ENCODE data around the gene SNAPC4.

Gene SNAPC4

GRCh38 chr9:136376457-136376856 is 23.5 kb downstream of the SNAPC4 start:
- Histone ChIP-seq H2BK120ac (ENCODE audit: low read depth, low read length) (no peak overlapping the region), H3K27ac (replicated peaks; ENCODE audit: low read length) (no peak overlapping the region), H2BK15ac (ENCODE audit: low read length) (no peak overlapping the region), H3K4me2 (ENCODE audit: insufficient read depth, low read length, poor library complexity, severe bottlenecking) (no peak overlapping the region), H2AK5ac (ENCODE audit: low read depth, low read length) (no peak overlapping the region), H4K8ac (ENCODE audit: low read depth, low read length) (peak overlapping the region; percentile 65), H3K9ac (ENCODE audit: low read depth, low read length, poor library complexity) (peak overlapping the region; percentile 21), H3K23ac (ENCODE audit: low read depth, low read length, poor library complexity) (peak overlapping the region; percentile 20), H2BK5ac (ENCODE audit: low read length) (no peak overlapping the region), H2BK12ac (ENCODE audit: low read length) (no peak overlapping the region), H3K14ac (ENCODE audit: low read length) (no peak overlapping the region), H2AFZ (ENCODE audit: low read length) (no peak overlapping the region), H3K4ac (ENCODE audit: low read length) (no peak overlapping the region), H4K91ac (ENCODE audit: low read depth, low read length, poor library complexity) (no peak overlapping the region), H3K9me3 (replicated peaks in 1 of 2; ENCODE audit: control insufficient read depth in 2 of 2, insufficient read depth in 1 of 2, low read depth in 1 of 2, low read length in 2 of 2) (no peaks in the 10 kb centered on the region), H3K79me1 (ENCODE audit: low read depth, low read length) (peaks cover 2% of the 10 kb centered on the region), H3K4me1 (ENCODE audit: control insufficient read depth in 2 of 2, insufficient read depth in 1 of 2, low read depth in 1 of 2, low read length in 2 of 2) (peaks cover 8 to 21% of the 10 kb centered on the region in 2 donors), H3K18ac (ENCODE audit: low read length) (no peak overlapping the region), H3K4me3 (ENCODE audit: low read length in 2 of 2) (no peak overlapping the region), H3K36me3 (replicated peaks in 1 of 2; ENCODE audit: control insufficient read depth in 2 of 2, insufficient read depth in 2 of 2, low read length in 2 of 2) (peaks cover 17 to 56% of the 10 kb centered on the region in 2 donors), H3K27me3 (ENCODE audit: control insufficient read depth in 3 of 3, insufficient read depth in 3 of 3, low read depth in 1 of 3, low read length in 3 of 3) (no peaks in the 10 kb centered on the region)
- DNase-seq (ENCODE audit: low spot score), result no peak
- no CpG with 5 or more reads among the region's 8 CpGs for WGBS, 2 donors (ENCODE audit: extremely low coverage in 2 of 2, insufficient read length in 2 of 2, insufficient replicate concordance in 1 of 2)

- Histone ChIP-seq H4K8ac (ENCODE audit: low read depth, low read length) (no peak overlapping the region), H4K91ac (ENCODE audit: low read depth, low read length, poor library complexity) (no peak overlapping the region), H3K27me3 (ENCODE audit: control insufficient read depth in 3 of 3, insufficient read depth in 3 of 3, low read depth in 1 of 3, low read length in 3 of 3) (no peaks in the 10 kb centered on the region), H3K4me1 (ENCODE audit: control insufficient read depth in 2 of 2, insufficient read depth in 1 of 2, low read depth in 1 of 2, low read length in 2 of 2) (peaks cover 8 to 21% of the 10 kb centered on the region in 2 donors), H2BK15ac (ENCODE audit: low read length) (no peak overlapping the region), H3K36me3 (replicated peaks in 1 of 2; ENCODE audit: control insufficient read depth in 2 of 2, insufficient read depth in 2 of 2, low read length in 2 of 2) (peaks cover 11 to 43% of the 10 kb centered on the region in 2 donors), H3K4ac (ENCODE audit: low read length) (no peak overlapping the region), H3K27ac (replicated peaks; ENCODE audit: low read length) (no peak overlapping the region), H3K4me2 (ENCODE audit: insufficient read depth, low read length, poor library complexity, severe bottlenecking) (no peak overlapping the region), H2AFZ (ENCODE audit: low read length) (no peak overlapping the region), H2BK12ac (ENCODE audit: low read length) (no peak overlapping the region), H3K23ac (ENCODE audit: low read depth, low read length, poor library complexity) (no peak overlapping the region), H3K79me1 (ENCODE audit: low read depth, low read length) (peaks cover 2% of the 10 kb centered on the region), H2AK5ac (ENCODE audit: low read depth, low read length) (no peak overlapping the region), H3K4me3 (ENCODE audit: low read length in 2 of 2) (no peak overlapping the region), H3K14ac (ENCODE audit: low read length) (no peak overlapping the region), H2BK5ac (ENCODE audit: low read length) (peak overlapping the region; percentile 39), H3K9ac (ENCODE audit: low read depth, low read length, poor library complexity) (no peak overlapping the region), H3K9me3 (replicated peaks in 1 of 2; ENCODE audit: control insufficient read depth in 2 of 2, insufficient read depth in 1 of 2, low read depth in 1 of 2, low read length in 2 of 2) (no peaks in the 10 kb centered on the region), H3K18ac (ENCODE audit: low read length) (no peak overlapping the region), H2BK120ac (ENCODE audit: low read depth, low read length) (no peak overlapping the region)
- no peak for DNase-seq (ENCODE audit: low spot score)
- no CpG with 5 or more reads among the region's 12 CpGs for WGBS, 2 donors (ENCODE audit: extremely low coverage in 2 of 2, insufficient read length in 2 of 2, insufficient replicate concordance in 1 of 2)
Measured at GRCh38 chr9:136375096-136375495, 24.9 kb downstream of the SNAPC4 start.

- no peak for DNase-seq (ENCODE audit: low spot score)
- peaks cover 8 to 21% of the 10 kb centered on the region in 2 donors for H3K4me1 ChIP-seq (ENCODE audit: control insufficient read depth in 2 of 2, insufficient read depth in 1 of 2, low read depth in 1 of 2, low read length in 2 of 2)
- H3K4me3 ChIP-seq (ENCODE audit: low read length in 2 of 2), result no peak overlapping the region
- peak overlapping the region; percentile 39 for H2BK5ac ChIP-seq (ENCODE audit: low read length)
- peaks cover 2% of the 10 kb centered on the region for H3K79me1 ChIP-seq (ENCODE audit: low read depth, low read length)
- no peak overlapping the region for H2BK120ac ChIP-seq (ENCODE audit: low read depth, low read length)
- no peak overlapping the region for H3K27ac ChIP-seq (replicated peaks; ENCODE audit: low read length)
- H4K8ac ChIP-seq (ENCODE audit: low read depth, low read length), result peak overlapping the region; percentile 43
- H3K9me3 ChIP-seq (replicated peaks in 1 of 2; ENCODE audit: control insufficient read depth in 2 of 2, insufficient read depth in 1 of 2, low read depth in 1 of 2, low read length in 2 of 2), result no peaks in the 10 kb centered on the region
- H2AK5ac ChIP-seq (ENCODE audit: low read depth, low read length), result no peak overlapping the region
- peak overlapping the region; percentile 22 for H2BK12ac ChIP-seq (ENCODE audit: low read length)
- H3K36me3 ChIP-seq (replicated peaks in 1 of 2; ENCODE audit: control insufficient read depth in 2 of 2, insufficient read depth in 2 of 2, low read length in 2 of 2), result peaks cover 7 to 34% of the 10 kb centered on the region in 2 donors
- no peaks in the 10 kb centered on the region for H3K27me3 ChIP-seq (ENCODE audit: control insufficient read depth in 3 of 3, insufficient read depth in 3 of 3, low read depth in 1 of 3, low read length in 3 of 3)
- H2AFZ ChIP-seq (ENCODE audit: low read length), result no peak overlapping the region
- H3K9ac ChIP-seq (ENCODE audit: low read depth, low read length, poor library complexity), result peak overlapping the region; percentile 38
- no peak overlapping the region for H3K4ac ChIP-seq (ENCODE audit: low read length)
- no peak overlapping the region for H3K14ac ChIP-seq (ENCODE audit: low read length)
- H3K23ac ChIP-seq (ENCODE audit: low read depth, low read length, poor library complexity), result peak overlapping the region; percentile 89
- no CpG with 5 or more reads among the region's 14 CpGs for WGBS, 2 donors (ENCODE audit: extremely low coverage in 2 of 2, insufficient read length in 2 of 2, insufficient replicate concordance in 1 of 2)
- no peak overlapping the region for H3K18ac ChIP-seq (ENCODE audit: low read length)
- H3K4me2 ChIP-seq (ENCODE audit: insufficient read depth, low read length, poor library complexity, severe bottlenecking), result peak overlapping the region; percentile 11
- H4K91ac ChIP-seq (ENCODE audit: low read depth, low read length, poor library complexity), result no peak overlapping the region
- H2BK15ac ChIP-seq (ENCODE audit: low read length), result no peak overlapping the region
Measured at GRCh38 chr9:136374183-136374575, 25.8 kb downstream of the SNAPC4 start.

GRCh38 chr9:136373300-136374182 is 26.4 kb downstream of the SNAPC4 start, which contains the start of gene CARD9:
Gene CARD9, minus strand, starts transcription at chr9:136373669. Its CDS starts 1,591 bp downstream, at chr9:136372078.
- Histone ChIP-seq H3K9ac (ENCODE audit: low read depth, low read length, poor library complexity) (peak within 1 kb of the TSS; percentile 60), H3K4me1 (ENCODE audit: control insufficient read depth in 2 of 2, insufficient read depth in 1 of 2, low read depth in 1 of 2, low read length in 2 of 2) (peaks cover 8 to 21% of the 10 kb centered on the region in 2 donors), H3K4me3 (ENCODE audit: low read length in 2 of 2) (no peak within 1 kb of the TSS), H3K14ac (ENCODE audit: low read length) (peak within 1 kb of the TSS; percentile 71), H2BK5ac (ENCODE audit: low read length) (peak within 1 kb of the TSS; percentile 66), H3K36me3 (replicated peaks in 1 of 2; ENCODE audit: control insufficient read depth in 2 of 2, insufficient read depth in 2 of 2, low read length in 2 of 2) (peaks cover 7 to 29% of the 10 kb centered on the region in 2 donors), H3K27me3 (ENCODE audit: control insufficient read depth in 3 of 3, insufficient read depth in 3 of 3, low read depth in 1 of 3, low read length in 3 of 3) (no peaks in the 10 kb centered on the region), H3K27ac (replicated peaks; ENCODE audit: low read length) (no peak within 1 kb of the TSS), H4K8ac (ENCODE audit: low read depth, low read length) (peak within 1 kb of the TSS; percentile 43), H2BK12ac (ENCODE audit: low read length) (peak within 1 kb of the TSS; percentile 84), H3K4me2 (ENCODE audit: insufficient read depth, low read length, poor library complexity, severe bottlenecking) (peak within 1 kb of the TSS; percentile 11), H2BK120ac (ENCODE audit: low read depth, low read length) (no peak within 1 kb of the TSS), H2BK15ac (ENCODE audit: low read length) (peak within 1 kb of the TSS; percentile 78), H3K18ac (ENCODE audit: low read length) (peak within 1 kb of the TSS; percentile 80), H3K23ac (ENCODE audit: low read depth, low read length, poor library complexity) (peak within 1 kb of the TSS; percentile 93), H3K4ac (ENCODE audit: low read length) (no peak within 1 kb of the TSS), H2AK5ac (ENCODE audit: low read depth, low read length) (peak within 1 kb of the TSS; percentile 90), H3K9me3 (replicated peaks in 1 of 2; ENCODE audit: control insufficient read depth in 2 of 2, insufficient read depth in 1 of 2, low read depth in 1 of 2, low read length in 2 of 2) (no peaks in the 10 kb centered on the region), H3K79me1 (ENCODE audit: low read depth, low read length) (peaks cover 2% of the 10 kb centered on the region), H2AFZ (ENCODE audit: low read length) (peak within 1 kb of the TSS; percentile 83), H4K91ac (ENCODE audit: low read depth, low read length, poor library complexity) (no peak within 1 kb of the TSS)
- no peak for DNase-seq (ENCODE audit: low spot score)
- WGBS, 2 donors (ENCODE audit: extremely low coverage in 2 of 2, insufficient read length in 2 of 2, insufficient replicate concordance in 1 of 2), result no CpG with 5 or more reads among the region's 27 CpGs

All from neuronal stem cell (in vitro differentiated cells).